HG02623 (cell line): Measurements from ENCODE around the gene PIGT.

Experiments
- ATAC-seq: cut with Tn5 transposase; IDR thresholded peaks from one replicate; pipeline ENCODE4 v1.9.1; 2021; ENCODE audit warnings: moderate library complexity; ENCODE audit not compliant: unreplicated experiment

The PIGT gene

DNA sequence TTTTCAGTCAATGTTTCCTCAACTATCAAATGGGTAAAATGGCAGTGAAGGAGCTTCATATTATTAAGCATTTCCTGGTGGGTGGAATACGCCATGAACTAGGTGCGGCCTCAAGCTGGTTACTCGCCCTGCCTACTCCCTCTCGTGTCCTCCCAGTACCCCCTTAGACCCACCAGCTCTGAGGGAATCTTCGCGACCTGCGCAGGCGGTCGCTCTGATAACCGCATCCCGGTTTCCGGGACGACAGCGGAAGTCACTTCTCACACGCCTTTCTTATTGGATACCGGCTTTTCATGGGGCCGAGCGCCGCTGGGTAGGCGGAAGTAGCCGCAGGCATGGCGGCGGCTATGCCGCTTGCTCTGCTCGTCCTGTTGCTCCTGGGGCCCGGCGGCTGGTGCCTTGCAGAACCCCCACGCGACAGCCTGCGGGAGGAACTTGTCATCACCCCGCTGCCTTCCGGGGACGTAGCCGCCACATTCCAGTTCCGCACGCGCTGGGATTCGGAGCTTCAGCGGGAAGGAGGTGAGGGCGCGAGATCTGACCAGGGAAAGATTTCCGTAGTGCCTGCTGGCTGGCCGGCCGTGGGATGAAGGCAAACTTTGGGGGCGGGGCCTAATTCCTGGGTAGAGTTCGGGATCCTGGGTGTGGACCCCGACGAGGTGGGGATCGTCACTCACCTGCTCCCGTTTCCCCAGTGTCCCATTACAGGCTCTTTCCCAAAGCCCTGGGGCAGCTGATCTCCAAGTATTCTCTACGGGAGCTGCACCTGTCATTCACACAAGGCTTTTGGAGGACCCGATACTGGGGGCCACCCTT, at the start of gene PIGT:
PIGT (plus strand) TSS at position 320 of the 816 bp plus-strand sequence; CDS start at position 336, 16 bp downstream.
- peak; percentile 70 for ATAC-seq

DNA sequence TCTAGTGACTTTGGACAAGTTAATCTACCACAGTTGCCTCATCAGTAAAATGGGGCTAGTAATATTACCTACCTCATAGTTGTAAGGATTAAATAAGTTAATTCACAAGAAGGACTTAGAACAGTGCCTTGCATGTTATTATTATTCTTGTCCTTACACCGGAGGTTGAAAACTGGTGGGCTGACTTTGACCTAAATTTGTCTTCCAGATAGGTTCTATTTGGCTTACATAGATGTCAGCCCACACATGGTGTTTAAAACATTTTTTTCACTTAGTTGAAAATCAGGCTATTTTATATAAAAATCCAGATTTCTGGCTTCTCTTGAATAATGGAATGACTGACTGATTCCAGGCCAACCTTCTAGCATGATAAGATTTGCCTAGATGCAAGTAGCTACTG, 49.7 kb upstream of the PIGT start:
- no peak for ATAC-seq

DNA sequence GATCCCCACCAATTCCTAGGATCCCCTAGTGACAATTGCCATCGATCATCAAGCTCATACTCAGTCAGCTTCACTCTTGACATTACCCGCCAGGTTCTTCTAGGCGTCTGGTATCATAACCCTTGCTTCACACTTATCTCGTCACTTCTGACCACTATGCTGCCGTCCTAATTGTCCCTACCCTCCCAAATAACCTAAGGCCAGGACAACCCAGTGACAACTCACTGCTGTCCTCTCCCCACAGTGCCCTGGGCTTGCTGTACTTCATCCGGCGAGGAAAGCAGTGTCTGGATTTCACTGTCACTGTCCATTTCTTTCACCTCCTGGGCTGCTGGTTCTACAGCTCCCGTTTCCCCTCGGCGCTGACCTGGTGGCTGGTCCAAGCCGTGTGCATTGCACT, 49.3 kb upstream of the PIGT start:
- ATAC-seq = no peak

DNA sequence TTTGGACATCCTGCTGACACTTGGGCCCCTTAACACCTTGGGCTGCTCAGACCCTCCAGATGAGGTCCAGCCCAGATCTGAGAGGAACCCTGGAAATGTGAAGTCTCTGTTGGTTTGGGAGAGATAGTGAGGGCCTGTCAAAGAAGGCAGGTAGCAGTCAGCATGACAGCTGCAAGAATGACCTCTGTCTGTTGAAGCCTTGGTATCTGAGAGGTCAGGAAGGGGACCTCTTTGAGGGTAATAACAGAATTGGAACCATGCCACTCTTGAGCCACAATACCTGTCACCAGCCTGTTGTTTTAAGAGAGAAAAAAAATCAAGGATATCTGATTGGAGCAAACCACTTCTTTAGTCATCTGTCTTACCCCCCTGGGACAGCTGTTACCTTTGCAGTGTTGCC, 48.8 kb upstream of the PIGT start:
- no peak for ATAC-seq

DNA sequence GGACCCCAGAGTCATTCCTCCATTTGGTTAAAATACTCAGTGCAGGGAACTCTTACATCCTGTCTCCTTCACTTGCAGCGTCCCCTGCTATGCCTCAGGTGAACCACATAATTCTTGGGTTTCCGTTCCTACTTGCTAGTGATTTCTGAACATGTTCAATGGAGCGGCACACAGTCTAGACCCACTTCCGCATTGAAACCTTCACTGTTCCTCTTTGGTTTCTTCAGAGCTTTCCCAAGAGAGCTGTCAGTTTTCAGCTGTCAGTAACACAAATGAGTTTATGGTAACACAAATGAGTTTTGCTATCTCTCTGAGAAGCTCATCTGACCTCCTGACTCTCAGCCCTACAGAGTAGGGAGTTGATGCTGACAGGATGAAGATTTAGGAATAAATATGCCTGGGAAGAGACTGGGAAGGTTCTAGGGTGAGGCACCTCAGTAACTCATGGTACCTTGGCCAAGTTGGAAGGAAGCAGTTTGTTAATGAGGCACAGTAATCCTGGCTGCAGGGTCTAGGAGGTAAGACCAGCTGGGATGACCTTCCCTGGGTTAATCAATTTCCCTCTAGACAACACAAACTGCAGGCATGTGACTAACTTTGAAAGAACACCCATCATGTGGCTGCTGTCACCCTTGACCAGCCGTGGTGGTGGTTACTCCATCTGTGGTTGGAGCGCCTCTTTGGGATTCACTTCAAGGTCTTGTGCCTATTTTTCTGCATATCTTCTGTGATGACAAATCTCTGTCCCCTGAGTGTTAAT, 47.5 kb upstream of the PIGT start:
- ATAC-seq = peak; percentile 77

DNA sequence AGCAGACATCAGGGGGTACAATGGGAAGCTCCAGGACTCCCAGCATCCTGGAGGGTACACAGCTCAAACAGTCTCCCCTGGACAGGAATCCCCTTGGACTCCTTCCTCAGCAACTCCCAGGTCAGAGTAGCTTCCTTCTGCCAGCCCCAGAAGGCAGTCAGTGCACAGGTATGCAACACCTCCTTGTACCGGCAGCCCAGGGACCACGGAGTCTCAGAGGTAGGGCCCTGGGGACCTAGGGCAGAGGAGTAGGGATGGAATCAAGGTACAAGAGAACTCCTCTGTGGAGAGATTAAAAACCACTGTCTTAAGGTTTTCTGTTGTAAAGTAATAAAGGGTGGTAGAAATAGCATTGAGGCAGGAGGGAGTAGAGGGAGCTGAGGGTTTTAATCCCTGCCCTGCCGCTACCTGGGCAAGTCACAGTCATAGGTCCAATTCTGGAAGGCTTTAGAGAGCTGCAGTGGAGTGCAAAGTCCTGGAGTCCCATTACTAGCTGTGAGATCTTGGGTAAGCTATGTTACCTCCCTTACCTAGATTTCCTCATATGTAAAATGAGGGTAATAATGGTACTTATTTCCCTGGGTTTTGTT, 45.3 kb upstream of the PIGT start:
- no peak for ATAC-seq

DNA sequence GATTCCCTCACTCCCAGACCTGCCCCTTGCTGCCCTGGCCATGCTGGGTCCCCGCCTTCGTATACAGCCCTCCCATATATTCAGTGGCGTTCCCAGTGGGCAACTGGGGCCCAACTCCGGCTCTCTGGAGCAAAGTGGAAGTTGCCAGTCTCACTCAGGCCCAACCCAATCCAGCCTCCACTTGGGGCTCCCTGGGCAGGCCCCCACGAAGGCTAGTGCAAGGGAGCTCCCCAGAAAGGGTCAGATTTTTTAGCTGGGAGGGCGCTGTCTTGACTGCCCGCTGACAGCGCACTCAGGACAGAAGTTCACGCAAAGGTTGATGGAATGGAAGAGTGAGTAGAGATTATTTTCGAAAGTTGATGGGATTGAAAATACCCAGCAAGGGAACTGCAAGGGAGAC, 43.7 kb upstream of the PIGT start:
- no peak for ATAC-seq

DNA sequence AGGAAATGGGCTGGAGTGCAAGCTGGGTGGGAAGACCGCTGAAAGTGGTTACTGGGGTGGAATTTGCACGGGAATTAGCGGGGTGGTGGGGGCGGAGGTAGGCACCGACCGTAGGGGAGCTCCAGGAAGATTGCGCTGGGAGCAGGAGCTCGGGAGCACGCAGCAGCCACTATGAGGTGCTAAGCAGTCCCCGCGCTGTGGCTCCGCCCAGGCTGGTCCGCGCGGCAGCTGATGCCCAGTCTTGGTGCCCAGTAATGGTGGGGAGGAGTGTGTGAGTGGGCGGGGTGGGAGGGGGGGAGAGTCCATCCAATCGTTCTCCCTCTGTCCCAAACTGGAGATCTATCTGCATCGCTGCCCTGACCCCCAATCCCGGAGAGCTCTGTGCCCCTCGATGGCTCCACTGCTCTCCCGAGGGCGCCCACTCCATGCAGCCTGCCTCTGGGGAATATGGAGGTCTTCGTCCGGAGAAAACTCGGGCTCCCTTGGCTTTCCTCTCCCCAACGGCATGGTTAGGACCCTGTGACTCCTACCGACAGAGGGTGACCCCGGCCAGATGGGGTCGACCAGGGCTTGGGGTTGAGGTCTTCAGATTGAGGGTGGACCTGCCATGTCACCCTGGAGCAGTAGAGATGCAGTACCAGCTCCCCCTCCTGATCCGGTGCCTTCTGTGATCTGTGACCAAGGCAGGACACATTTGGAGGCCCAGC, 43.1 kb upstream of the PIGT start:
- ATAC-seq = no peak

DNA sequence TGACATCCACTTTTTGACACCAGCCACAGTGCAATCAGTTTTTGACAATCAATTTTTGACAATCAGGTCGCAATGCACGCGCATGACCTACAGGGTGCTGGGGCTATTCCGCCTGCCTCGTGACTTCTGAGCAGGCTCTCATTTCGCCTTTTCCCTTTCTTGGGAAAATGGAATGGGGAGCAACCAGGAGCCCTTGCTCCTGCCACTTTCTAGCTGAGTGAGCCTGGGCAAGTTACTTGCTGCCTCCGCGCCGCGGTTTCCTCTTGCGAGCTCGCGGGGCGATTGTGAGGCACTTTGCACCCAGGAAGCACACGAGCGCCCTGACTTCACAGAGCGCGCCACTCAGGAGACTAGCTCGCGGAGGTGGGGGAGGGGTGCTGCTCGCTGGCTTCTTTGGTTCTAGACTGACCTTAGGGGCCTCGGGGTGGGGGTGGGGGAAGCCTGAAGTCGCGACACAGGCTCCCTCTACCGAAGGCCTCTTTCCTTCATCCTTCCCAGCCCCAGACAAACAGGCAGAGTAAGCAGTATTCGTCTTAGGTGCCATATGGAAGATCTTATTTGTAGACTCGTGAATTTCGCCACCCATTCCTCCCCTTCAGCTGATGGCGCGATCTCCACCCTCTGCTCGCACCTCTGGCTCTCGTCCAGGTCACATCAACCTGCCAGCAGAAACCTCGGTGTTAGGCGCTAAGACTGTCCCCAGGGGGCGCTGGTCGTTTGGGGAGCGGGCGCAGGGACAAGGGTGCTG, 42.4 kb upstream of the PIGT start:
- peak; percentile 62 for ATAC-seq

DNA sequence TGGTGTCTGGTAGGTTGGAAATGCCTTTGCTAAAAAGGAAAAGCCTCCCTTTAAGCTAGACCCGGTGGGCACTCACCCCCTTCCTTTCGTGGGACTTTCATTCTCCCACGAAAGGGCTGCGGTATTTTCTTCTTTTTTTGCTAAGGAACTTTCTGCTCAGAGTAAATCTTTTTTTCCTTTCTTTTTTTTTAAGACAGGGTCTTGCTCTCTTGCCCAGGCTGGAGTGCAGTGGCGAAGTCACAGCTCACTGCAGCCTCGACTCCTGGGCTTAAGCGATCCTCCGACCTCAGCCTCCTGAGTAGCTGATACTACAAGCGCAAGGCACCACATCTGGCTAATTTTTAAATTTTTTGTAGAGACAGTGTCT, 41.9 kb upstream of the PIGT start:
- ATAC-seq = no peak

DNA sequence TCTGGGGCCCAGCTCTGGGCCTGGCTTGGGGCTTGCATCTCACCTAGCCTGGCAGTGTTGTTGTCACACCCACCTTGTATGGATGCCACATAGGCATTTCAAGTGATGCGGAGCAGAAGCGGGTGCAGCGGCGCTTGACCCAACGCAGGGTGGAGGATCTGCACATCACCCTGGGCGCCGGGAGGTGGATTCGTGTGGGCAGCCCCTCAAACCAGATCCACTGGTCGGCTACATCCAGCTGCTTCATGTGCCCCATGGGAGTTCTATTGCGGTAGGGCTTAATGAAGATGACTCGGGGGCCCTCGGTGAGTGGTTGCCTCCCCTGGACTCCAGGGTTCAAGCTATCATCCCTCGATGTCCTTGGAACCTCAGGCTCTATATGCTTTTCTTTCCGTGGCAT, 41.0 kb upstream of the PIGT start:
- ATAC-seq = no peak

DNA sequence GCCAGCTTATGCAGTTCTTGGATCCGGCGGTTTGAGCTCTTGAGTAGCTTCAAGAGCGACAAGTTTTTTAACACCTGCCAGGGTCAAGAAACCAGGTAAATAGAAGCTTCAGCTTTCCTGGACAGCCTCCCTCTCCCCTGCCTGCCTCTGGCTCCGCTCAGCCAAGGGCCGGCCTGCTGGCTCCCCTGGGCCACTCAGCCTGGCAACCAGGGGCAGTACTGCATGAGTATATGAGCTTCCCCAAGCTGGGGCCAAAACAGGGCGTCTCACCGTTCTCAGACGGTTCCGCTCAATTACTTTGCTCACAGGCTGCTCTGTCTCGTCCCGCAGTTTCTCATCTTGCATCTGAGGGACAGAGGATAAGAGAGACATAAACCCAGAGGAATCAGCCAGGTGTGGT, 38.7 kb upstream of the PIGT start:
- no peak for ATAC-seq

DNA sequence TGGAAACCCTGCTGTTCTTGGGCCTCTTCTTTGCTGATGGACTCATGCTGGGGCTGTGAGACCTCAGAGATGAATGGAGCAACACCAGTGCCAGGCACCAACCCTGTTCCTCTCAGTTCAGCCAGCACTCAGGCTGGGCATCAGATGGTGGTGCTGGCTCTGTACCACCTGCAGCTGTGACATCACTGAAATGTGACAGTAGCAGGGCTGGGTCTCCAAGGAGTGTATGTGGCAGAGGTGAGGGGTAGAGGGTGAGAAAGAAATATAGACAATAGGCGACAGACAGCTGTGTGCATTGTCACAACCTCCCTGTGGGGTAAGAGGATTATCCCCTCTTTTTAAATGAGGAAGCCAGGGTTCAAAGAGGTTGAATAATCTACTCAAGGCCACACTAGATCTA, 37.8 kb upstream of the PIGT start, which contains the start of gene TP53TG5:
TP53TG5 (minus strand) TSS at position 135 of the 400 bp plus-strand sequence; CDS start at position 46, 89 bp downstream.
- no peak for ATAC-seq

DNA sequence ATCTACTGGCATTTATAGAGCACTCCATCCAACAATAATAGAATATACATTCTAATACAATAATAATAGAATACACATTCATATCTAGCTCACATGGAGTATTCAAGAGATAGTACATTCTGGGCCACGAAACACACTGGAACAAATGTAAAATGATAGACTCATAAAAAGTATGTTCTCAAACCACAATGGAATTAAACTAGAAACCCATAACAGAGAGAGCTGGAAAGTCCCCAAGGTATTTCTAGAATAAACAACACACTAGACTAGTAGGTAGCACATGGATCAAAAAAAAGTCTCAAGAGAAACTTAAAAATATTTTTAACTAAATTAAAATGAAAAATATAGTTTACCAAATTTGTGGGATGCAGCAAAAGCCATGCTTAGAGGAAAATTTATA, 28.7 kb upstream of the PIGT start:
- no peak for ATAC-seq

DNA sequence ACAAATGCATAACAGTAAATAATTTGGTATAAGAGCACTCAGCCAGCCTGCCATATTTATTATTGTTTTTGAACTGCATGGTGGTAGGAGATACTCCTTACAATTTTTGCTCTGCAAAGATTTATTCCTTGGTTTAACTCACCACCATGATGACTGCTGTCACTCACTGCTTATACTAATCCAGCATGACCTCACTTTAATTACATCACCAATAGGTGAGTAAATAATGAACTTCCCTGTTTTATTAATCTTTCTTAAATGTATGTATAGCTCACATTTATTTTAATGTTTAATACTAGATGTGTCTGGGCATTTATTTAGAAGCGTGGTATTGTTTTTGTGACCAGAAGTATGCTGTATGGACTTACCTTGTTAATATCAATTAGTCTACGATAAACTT, 25.0 kb upstream of the PIGT start:
- ATAC-seq = no peak

DNA sequence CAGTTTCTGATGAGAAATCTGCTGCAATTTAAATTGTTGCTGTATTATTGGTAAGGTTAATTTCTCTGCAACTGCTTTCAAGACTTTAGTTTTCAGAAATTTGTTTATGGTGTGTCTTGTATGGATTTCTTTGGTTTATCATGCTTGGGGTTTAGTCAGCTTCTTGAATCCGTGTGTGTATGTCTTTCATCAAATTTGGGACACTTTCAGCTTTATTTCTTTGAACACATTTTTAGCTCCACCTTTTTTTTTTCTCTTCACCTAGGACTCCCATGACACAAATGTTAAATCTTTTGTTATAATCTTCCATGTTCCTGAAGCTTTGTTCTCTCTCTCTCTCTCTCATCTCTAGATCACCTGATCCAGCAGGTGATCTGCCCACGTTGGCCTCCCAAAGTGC, 24.4 kb upstream of the PIGT start:
- no peak for ATAC-seq

DNA sequence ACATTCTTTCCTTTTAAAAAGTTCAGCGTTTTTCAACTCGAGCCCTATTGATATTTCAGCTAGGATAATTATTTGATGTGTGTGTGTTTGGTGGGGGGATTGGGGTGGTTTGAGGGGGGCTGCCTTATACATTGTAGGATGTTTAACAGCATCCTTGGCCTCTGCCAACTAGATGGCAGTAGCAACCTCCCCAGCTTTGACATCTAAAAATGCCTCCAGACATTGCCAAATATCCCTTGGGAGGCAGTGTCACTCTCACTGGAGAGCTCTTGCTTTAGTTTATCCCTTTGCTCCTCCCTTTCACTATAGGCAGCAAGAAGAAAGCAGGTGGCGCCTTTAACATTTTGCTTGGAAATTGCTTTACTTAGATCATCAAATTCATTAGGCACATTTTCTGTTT, 23.2 kb upstream of the PIGT start:
- ATAC-seq = no peak

DNA sequence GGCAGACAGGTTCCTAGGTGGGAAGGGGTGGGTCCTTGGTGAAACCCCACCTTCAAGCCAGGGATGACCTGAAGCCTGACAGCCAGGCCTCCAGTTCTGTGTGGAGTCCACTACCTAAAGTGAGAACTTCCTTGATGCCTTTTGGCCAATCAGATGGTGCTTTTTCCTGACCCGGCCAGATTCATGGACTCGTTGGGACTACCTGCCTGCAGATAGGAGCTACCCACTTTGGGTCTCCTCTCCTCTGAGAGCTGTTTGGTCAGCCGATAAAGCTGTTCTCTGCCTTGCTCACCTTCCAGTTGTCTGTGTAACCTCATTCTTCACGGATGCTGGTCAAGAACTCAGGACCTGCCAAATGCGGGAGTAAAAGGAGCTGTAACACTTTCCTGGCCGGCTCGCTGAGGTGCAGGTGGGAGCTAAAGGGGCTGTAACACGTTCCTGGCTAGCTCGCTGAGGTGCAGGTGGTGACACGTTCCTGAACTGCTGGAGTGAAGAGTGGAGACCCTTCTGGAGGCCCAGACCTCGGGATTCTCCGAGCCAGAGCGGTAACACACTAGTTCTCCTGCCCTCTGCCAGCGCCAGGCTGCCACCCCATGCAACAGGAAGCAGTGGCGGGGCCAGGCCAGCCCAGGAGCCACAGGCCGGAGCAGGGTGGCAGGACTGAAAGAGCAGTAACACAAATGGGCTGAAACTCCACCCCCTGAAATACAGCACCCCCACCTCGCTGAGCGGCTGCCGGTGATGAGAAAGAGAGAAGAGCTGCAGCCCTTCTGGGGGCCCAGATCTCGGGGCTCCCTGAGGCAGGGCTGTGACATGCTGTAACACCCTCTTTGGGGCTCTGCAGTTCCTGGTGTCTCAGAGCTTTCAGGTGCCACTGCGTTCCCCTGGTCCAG, 21.5 kb upstream of the PIGT start:
- no peak for ATAC-seq

DNA sequence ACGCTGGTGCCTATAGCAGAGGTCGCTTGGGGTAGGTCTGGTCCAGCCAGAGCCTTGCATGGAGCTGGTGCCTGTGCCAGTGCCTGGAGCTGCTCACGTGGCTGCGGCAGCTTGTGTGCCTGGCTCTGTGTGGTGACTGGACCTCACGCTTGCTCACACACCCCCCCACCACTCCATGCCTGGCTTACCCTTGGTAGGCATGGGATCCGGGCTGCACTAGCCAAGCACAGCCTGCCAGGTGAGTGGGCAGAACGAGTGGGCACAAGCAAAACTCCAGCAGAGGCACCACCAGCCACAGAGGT, 20.9 kb upstream of the PIGT start:
- no peak for ATAC-seq

DNA sequence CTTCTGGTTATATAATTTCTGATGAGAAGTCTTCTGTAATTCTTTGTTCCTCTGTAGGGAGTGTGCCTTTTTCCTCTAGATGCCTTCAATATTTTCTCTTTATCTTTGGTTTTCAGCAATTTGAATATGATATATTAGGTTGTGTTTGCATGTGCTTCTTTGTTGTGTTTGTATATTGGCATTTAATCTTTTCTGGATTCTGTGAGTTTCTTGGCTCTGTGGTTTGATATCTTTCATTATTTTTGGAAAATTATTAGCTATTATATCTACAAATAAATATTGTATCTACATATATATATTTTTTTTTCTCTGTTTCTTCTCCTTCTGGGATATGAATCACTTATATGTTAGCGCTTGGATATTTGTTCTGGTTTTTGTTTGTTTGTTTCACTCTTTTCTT, 16.9 kb upstream of the PIGT start:
- no peak for ATAC-seq
